Esophagus squamous epithelium (tissue), 5 donors: ENCODE measurements around the gene LRRC73. TPM values are rescaled to one million over a fixed set of nuclear protein-coding genes. Genes with fewer than 3 reads are reported as not detected.
"Not testable (repeated sequence)": the region's sequence is repeated elsewhere in the genome, so short reads cannot be mapped to it uniquely, and the experiment has no call there.

Experiments
- DNase-seq: peaks from one replicate; lab custom pipeline; 2025; lab: John Stamatoyannopoulos, UW
- H3K27ac ChIP-seq, 4 donors: fragments of 200-600 bp; sonication (generic); one replicate each; pipeline ENCODE4 v1.5.1; 2016 to 2019; ENCODE audit warnings: mild to moderate bottlenecking in 1 of 4
- H3K27me3 ChIP-seq, 4 donors: fragments of 200-600 bp; sonication (generic); 1 replicate in 3 of 4; 2 replicates in 1 of 4; pipeline versions ENCODE4 v1.5.1 to v1.6.0; 2017 to 2021; ENCODE audit warnings: antibody characterized with exemption in 1 of 4
- H3K36me3 ChIP-seq, 3 donors: fragments of 200-600 bp; sonication (generic); one replicate each; pipeline ENCODE4 v1.5.1; 2016 to 2019
- H3K4me1 ChIP-seq, 3 donors: fragments of 200-600 bp; sonication (generic); one replicate each; pipeline ENCODE4 v1.5.1; 2017 to 2019
- H3K4me3 ChIP-seq, 4 donors: fragments of 200-600 bp; sonication (generic); 1 replicate in 3 of 4; 2 replicates in 1 of 4; pipeline ENCODE4 v1.5.1; 2016 to 2019; ENCODE audit warnings: mild to moderate bottlenecking in 2 of 4, moderate library complexity in 1 of 4
- H3K9me3 ChIP-seq, 3 donors: fragments of 200-600 bp; sonication (generic); one replicate each; pipeline ENCODE4 v1.5.1; 2016 to 2019
- POLR2A ChIP-seq, 4 donors: fragments of 450-650 bp; IDR thresholded peaks; one replicate each; pipeline ENCODE4 v1.6.1; 2017; ENCODE audit warnings: antibody characterized with exemption in 4 of 4, mild to moderate bottlenecking in 4 of 4, moderate library complexity in 3 of 4
- WGBS, 2 donors: methylation state at CpG; one replicate each; pipeline ENCODE4 v1.1.5; 2018; 5-methylcytosine and 5-hydroxymethylcytosine counted together
- intact Hi-C: fragments of 100-400 bp; cut with DNase I; formaldehyde crosslinking; loops from one replicate; pipeline ENCODE4 v1.15.0; 2022
- total RNA-seq, 4 donors: library from RNA; depleted of rRNA; stranded (reverse); fragments of >200 nt; gene quantifications; one replicate each; pipeline ENCODE4 v1.1.0, GENCODE V29; 2016
- TF ChIP-seq, protein P1 (sequence below), 6 experiments: fragments of 450-650 bp in 4 of 6; fragments of 200-600 bp in 2 of 6; sonication (generic) in 2 of 6; IDR thresholded peaks; one replicate each; pipeline ENCODE4 v1.5.1; 2016 to 2019; ENCODE audit warnings: antibody characterized with exemption in 6 of 6, mild to moderate bottlenecking in 4 of 6, moderate library complexity in 4 of 6
- donor health status: DM: yes; HTN: yes; CAD: no.

The LRRC73 gene
- total RNA-seq, 4 donors from 2014 or later, result 0.38 to 0.83 (median 0.64) TPM; not detected in 1

DNA sequence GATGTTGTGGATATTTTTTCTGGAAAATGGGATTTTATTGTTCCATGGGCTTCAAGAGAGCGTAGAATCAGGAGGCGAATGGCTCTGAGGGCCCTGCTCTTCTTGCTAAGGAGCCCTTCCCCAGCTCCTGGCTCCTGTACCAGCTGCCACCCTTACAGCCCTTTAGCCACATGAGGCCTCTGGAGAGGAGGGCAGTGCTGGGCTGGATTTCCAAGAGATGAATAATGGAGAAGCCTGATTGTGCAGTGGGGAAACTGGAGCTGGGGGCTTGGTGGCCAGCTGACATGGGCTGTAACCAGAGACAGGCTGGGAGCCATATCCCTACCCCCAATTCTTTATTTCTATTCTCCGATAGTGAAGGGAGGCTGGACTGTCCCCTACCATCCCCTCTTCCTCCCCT, 9.2 kb downstream of the LRRC73 start:
- peaks cover 37 to 87% (median 39%) of the 10 kb centered on the region in 3 donors for H3K36me3 ChIP-seq
- no peaks in the 10 kb centered on the region for H3K9me3 ChIP-seq
- H3K27ac ChIP-seq, result no peak overlapping the region
- DNase-seq, result no peak
- 96 to 100% methylated on average over 3 of the region's 3 CpGs for WGBS, 2 donors
- intact Hi-C loops, result loop anchor here (10.0 kb wide), 1 partner anchor 236 kb away; no protein-coding TSS in a partner anchor
- no peak for TF ChIP-seq POLR2A (IDR thresholded peaks at IDR 0.05)
- TF ChIP-seq, protein P1, sequence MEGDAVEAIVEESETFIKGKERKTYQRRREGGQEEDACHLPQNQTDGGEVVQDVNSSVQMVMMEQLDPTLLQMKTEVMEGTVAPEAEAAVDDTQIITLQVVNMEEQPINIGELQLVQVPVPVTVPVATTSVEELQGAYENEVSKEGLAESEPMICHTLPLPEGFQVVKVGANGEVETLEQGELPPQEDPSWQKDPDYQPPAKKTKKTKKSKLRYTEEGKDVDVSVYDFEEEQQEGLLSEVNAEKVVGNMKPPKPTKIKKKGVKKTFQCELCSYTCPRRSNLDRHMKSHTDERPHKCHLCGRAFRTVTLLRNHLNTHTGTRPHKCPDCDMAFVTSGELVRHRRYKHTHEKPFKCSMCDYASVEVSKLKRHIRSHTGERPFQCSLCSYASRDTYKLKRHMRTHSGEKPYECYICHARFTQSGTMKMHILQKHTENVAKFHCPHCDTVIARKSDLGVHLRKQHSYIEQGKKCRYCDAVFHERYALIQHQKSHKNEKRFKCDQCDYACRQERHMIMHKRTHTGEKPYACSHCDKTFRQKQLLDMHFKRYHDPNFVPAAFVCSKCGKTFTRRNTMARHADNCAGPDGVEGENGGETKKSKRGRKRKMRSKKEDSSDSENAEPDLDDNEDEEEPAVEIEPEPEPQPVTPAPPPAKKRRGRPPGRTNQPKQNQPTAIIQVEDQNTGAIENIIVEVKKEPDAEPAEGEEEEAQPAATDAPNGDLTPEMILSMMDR (IDR thresholded peaks at IDR 0.05), result no peak
- no peak overlapping the region for H3K4me3 ChIP-seq
- H3K27me3 ChIP-seq, result no peaks in the 10 kb centered on the region
- peaks cover 2 to 23% (median 19%) of the 10 kb centered on the region in 3 donors for H3K4me1 ChIP-seq

DNA sequence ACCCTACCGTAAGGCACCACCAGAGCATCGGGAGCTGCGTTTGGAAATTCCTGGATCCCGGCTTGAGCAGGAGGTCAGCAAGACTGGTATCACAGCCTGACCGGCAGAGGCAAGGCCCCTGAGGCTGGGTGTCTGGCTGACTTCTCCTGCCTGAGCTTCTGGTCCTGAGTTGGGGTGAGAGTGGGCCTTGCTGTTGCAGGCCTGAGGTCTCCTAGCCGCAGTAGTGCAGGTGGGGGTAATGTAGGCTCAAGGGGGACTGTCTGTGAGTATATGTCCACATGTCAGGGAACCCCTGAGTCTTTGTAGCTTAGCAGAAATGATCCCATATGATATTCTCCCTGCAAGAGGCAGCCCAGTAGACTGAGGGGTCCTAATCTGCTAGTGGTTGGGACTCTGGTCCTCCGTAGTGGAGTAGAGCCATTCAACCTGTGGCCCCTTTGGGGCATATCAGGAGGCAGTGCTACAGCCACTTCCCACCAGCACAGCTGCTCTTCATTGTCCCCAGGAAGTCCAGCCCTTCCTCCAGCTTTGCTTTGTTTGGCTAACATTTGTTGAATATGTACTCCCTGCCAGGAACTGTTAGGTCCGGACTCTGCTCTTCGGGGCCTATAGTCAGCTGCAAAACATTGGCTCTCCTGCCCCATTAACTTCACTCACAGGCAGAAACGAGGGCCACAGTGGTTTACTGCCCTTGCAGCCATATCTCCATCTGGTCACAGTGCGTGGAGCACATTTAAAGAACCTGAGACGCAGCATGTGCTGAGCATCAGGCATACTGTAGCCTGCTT, 10.9 kb downstream of the LRRC73 start:
- peaks cover 0 to 8% (median 0%) of the 10 kb centered on the region in 4 donors for H3K27me3 ChIP-seq
- 63 to 86% methylated on average over 5 of the region's 12 CpGs for WGBS, 2 donors
- TF ChIP-seq, protein P1 (IDR thresholded peaks at IDR 0.05), result no peak
- no peak for TF ChIP-seq POLR2A (IDR thresholded peaks at IDR 0.05)
- no peak for DNase-seq
- no peaks in the 10 kb centered on the region for H3K9me3 ChIP-seq
- peaks cover 13 to 33% (median 23%) of the 10 kb centered on the region in 3 donors for H3K4me1 ChIP-seq
- peaks cover 27 to 70% (median 35%) of the 10 kb centered on the region in 3 donors for H3K36me3 ChIP-seq
- H3K27ac ChIP-seq, result peak overlapping the region in 3 of 4 donors; percentile 16 to 39 (median 33)
- H3K4me3 ChIP-seq, result no peak overlapping the region
- intact Hi-C loops, result loop anchor here (5.0 kb wide), 1 partner anchor 47 kb away; no protein-coding TSS in a partner anchor

DNA sequence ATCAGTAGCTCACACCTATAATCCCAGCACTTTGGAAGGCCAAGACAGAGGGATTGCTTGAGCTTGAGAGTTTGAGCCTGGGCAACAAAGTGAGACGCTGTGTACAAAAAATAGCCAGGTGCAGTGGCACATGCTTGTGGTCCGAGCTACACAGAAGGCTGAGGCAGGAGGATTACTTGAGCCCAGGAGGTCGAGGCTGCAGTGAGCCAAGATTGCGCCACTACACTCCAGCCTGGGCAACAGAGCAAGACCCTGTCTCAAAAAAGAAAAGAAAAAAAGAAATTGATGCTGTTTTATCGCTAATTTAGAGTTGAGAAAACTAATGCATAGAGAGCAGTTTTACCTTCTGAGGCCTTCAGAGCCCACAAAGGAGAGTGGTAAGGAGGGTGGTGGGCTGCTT, 11.9 kb downstream of the LRRC73 start:
- not testable (repeated sequence) for H3K9me3 ChIP-seq, DNase-seq, H3K4me3 ChIP-seq, H3K27ac ChIP-seq
- H3K27me3 ChIP-seq, result peaks cover 0 to 17% (median 0%) of the 10 kb centered on the region in 4 donors
- peaks cover 24 to 61% (median 35%) of the 10 kb centered on the region in 3 donors for H3K36me3 ChIP-seq
- peaks cover 13 to 36% (median 23%) of the 10 kb centered on the region in 3 donors for H3K4me1 ChIP-seq
- intact Hi-C loops, result loop anchor here (5.0 kb wide), 1 partner anchor 46 kb away; no protein-coding TSS in a partner anchor
- 85 to 91% methylated on average over 5 of the region's 5 CpGs for WGBS, 2 donors

DNA sequence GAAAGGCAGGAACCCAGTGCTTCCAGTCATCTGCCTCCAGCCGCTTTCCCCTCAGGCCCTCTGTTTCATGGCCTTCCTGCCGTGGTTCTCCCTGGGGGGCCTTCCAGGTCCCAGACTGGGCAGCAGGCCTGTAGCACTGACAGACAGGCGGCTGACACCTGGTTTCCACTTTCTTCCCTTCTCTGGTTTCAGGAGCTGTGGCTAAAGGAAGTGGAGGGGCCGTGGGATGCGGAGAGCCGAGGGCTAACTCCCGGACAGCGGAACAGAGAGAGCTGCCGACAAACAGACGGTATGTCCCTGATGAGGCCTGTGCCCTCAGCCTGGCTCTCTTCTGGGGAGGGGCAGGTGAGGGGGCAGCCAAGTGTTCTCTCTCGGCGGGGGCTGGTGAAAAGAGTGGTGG, 12.5 kb downstream of the LRRC73 start:
- TF ChIP-seq, protein P1 (IDR thresholded peaks at IDR 0.05), result no peak
- no peak for TF ChIP-seq POLR2A (IDR thresholded peaks at IDR 0.05)
- H3K4me3 ChIP-seq, result no peak overlapping the region
- peaks cover 18 to 55% (median 32%) of the 10 kb centered on the region in 3 donors for H3K36me3 ChIP-seq
- H3K9me3 ChIP-seq, result no peaks in the 10 kb centered on the region
- peaks cover 14 to 42% (median 23%) of the 10 kb centered on the region in 3 donors for H3K4me1 ChIP-seq
- intact Hi-C loops, result loop anchor here (5.0 kb wide), 1 partner anchor 45 kb away; no protein-coding TSS in a partner anchor
- DNase-seq, result no peak
- H3K27ac ChIP-seq, result no peak overlapping the region
- 88 to 94% methylated on average over 10 to 11 of the region's 12 CpGs for WGBS, 2 donors
- peaks cover 0 to 23% (median 0%) of the 10 kb centered on the region in 4 donors for H3K27me3 ChIP-seq

DNA sequence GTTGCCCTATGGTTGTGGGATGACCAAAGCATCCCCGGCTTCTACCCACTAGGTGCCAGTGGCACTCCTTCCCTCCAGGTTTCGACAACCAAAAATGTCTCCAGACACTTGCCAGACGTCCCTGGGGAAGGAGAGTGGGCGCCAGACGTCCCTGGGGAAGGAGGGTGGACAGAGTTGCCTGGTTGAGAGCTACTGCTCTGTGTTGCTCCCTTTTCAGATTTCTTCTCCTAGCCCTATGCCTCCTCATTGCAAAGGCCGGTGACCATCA, 13.1 kb downstream of the LRRC73 start:
- Histone ChIP-seq H3K36me3 (peaks cover 18 to 48% (median 26%) of the 10 kb centered on the region in 3 donors), H3K27ac (peak overlapping the region; percentile 47 to 75 (median 64)), H3K9me3 (no peaks in the 10 kb centered on the region), H3K4me3 (no peak overlapping the region), H3K27me3 (peaks cover 0 to 29% (median 0%) of the 10 kb centered on the region in 4 donors), H3K4me1 (peaks cover 18 to 48% (median 23%) of the 10 kb centered on the region in 3 donors)
- TF ChIP-seq POLR2A (IDR thresholded peaks at IDR 0.05), result no peak
- TF ChIP-seq, protein P1 (IDR thresholded peaks at IDR 0.05), result no peak
- 61 to 71% methylated on average over 5 of the region's 6 CpGs for WGBS, 2 donors
- DNase-seq, result no peak
- intact Hi-C loops, result loop anchor here (5.0 kb wide), 1 partner anchor 45 kb away; no protein-coding TSS in a partner anchor
